OCI-M2 (cell line): ENCODE data around the gene CAPN1.

Experiments used
- DNase-seq: peaks from one replicate; lab custom pipeline; 2025; ENCODE audit not compliant: unreplicated experiment; lab: John Stamatoyannopoulos, UW

CAPN1 gene

DNA sequence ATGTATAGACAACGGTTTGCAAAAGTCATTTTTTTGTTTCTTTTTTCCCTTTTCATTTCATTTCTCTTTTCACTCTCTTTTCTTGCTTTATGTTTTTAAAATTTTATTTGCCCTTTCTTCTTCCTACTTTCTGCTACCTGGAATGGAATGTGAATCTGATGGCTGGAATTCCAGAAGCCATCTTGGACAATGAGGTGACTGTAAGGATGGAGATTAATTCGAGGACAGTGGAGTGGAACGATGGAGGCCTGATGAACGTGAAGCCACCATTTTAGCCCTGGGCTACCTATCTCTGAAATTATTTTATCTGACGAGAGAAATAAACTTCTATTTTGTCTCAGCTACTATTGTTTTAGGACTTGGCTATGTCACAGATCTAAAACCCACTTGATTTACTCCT, 77.3 kb downstream of the CAPN1 start:
- no peak for DNase-seq

DNA sequence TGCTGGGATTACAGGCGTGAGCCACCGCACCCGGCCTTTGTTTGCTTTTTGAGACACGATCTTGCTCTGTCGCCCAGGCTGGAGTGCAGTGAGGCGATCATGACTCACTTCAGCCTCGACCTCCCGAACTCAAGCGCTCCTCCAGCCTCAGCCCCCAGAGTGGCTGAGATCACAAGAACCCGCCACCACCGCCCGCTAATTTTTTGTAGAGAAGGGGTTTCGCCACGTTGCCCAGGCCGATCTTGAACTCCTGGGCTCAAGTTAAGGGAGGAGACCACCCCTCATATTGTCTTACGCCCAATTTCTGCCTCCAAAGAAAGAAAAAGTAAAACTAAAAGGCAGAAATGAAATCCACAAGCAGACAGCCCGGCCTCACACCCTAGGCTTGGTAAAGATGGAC, 78.6 kb downstream of the CAPN1 start:
- no peak for DNase-seq

DNA sequence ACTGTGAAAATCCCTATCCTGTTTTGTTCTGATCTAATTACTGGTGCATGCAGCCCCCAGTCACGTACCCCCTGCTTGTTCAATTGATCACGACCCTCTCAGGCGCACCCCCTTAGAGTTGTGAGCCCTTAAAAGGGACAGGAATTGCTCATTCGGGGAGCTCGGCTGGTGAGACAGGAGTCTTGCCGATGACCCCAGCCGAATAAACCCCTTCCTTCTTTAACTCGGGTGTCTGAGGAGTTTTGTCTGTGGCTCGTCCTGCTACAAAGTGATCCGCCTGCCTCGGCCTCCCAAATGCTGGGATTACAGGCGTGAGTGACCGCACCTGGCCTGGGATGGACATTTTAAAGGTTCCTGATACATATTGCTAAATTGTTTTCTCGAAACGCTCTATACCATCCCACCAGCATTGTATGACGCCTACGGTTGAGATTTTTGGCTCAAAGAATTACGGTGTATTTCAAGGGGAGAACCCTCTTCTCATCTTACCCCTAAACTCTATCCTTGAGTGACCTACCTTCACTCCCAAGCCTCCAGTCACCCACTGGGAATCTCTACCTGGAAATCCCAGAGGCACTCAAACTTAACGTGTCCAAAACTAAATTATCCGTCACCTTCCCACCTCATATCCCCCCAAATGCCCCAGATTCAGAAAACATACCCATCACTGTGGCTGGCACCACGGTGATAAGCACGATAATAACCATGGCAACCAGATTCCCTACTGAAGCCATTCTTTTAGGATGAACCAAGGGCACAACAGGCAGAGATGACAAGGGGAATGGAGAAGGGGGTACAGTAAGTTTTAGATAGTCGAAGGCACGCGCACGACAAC, 79.2 kb downstream of the CAPN1 start:
- no peak for DNase-seq
